ENCODE results near the gene MECR.
"Not testable (repeated sequence)": the region's sequence is repeated elsewhere in the genome, so short reads cannot be mapped to it uniquely, and the experiment has no call there.

MECR gene

GRCh38 chr1:29237129-29237821 lies 6.5 kb upstream of the MECR start:
- peaks cover 3% of the 10 kb centered on the region; the same call in 1 of the 2 replicates for H4K20me1 ChIP-seq (ENCODE audit: control insufficient read depth, insufficient read depth, low read depth, low read length)
- H3K27ac ChIP-seq (ENCODE audit: low read depth, low read length), result no peak overlapping the region
- peak overlapping the region; percentile 58; the same call in 1 of the 2 replicates for H3K4me3 ChIP-seq (ENCODE audit: low read length)
- H3K36me3 ChIP-seq (ENCODE audit: control insufficient read depth, low read length), result no peaks in the 10 kb centered on the region
- H3K79me2 ChIP-seq (ENCODE audit: control insufficient read depth, low read length), result no peaks in the 10 kb centered on the region
- no peaks in the 10 kb centered on the region for H3F3A ChIP-seq (ENCODE audit: control insufficient read depth, insufficient read depth)
- TF ChIP-seq EZH2phosphoT487 (IDR thresholded peaks at IDR 0.05; ENCODE audit: borderline replicate concordance, low read length), result no peak
- TF ChIP-seq, protein P1, sequence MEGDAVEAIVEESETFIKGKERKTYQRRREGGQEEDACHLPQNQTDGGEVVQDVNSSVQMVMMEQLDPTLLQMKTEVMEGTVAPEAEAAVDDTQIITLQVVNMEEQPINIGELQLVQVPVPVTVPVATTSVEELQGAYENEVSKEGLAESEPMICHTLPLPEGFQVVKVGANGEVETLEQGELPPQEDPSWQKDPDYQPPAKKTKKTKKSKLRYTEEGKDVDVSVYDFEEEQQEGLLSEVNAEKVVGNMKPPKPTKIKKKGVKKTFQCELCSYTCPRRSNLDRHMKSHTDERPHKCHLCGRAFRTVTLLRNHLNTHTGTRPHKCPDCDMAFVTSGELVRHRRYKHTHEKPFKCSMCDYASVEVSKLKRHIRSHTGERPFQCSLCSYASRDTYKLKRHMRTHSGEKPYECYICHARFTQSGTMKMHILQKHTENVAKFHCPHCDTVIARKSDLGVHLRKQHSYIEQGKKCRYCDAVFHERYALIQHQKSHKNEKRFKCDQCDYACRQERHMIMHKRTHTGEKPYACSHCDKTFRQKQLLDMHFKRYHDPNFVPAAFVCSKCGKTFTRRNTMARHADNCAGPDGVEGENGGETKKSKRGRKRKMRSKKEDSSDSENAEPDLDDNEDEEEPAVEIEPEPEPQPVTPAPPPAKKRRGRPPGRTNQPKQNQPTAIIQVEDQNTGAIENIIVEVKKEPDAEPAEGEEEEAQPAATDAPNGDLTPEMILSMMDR (IDR thresholded peaks at IDR 0.05; ENCODE audit: low read depth, low read length, poor library complexity, severe bottlenecking), result no peak
- peak overlapping the region; percentile 57 for H3K4me2 ChIP-seq (ENCODE audit: low read length)
- peaks cover 24% of the 10 kb centered on the region for H3K4me1 ChIP-seq (ENCODE audit: control insufficient read depth, low read length)
- H3K27me3 ChIP-seq (ENCODE audit: control insufficient read depth, low read length), result peaks cover 40% of the 10 kb centered on the region
- H3K9me3 ChIP-seq (ENCODE audit: control insufficient read depth, insufficient read depth, low read length), result no peaks in the 10 kb centered on the region
- H3K9me2 ChIP-seq (replicated peaks; ENCODE audit: control insufficient read depth, low read length), result no peaks in the 10 kb centered on the region

GRCh38 chr1:29236712-29237128 lies 6.0 kb upstream of the MECR start:
- Histone ChIP-seq H3K4me1 (ENCODE audit: control insufficient read depth, low read length) (peaks cover 24% of the 10 kb centered on the region), H3K4me3 (ENCODE audit: low read length) (peak overlapping the region; percentile 58), H3K9me3 (ENCODE audit: control insufficient read depth, insufficient read depth, low read length) (no peaks in the 10 kb centered on the region), H3K27ac (ENCODE audit: low read depth, low read length) (no peak overlapping the region), H3F3A (ENCODE audit: control insufficient read depth, insufficient read depth) (peaks cover 4% of the 10 kb centered on the region; the same call in 1 of the 2 replicates), H3K4me2 (ENCODE audit: low read length) (peak overlapping the region; percentile 57), H3K9me2 (replicated peaks; ENCODE audit: control insufficient read depth, low read length) (no peaks in the 10 kb centered on the region), H3K27me3 (ENCODE audit: control insufficient read depth, low read length) (peaks cover 40% of the 10 kb centered on the region), H4K20me1 (ENCODE audit: control insufficient read depth, insufficient read depth, low read depth, low read length) (peaks cover 3% of the 10 kb centered on the region; the same call in 1 of the 2 replicates), H3K79me2 (ENCODE audit: control insufficient read depth, low read length) (no peaks in the 10 kb centered on the region), H3K36me3 (ENCODE audit: control insufficient read depth, low read length) (no peaks in the 10 kb centered on the region)
- TF ChIP-seq EZH2phosphoT487 (IDR thresholded peaks at IDR 0.05; ENCODE audit: borderline replicate concordance, low read length), result peak; percentile 82; the same call in 1 of the 2 replicates
- TF ChIP-seq, protein P1 (IDR thresholded peaks at IDR 0.05; ENCODE audit: low read depth, low read length, poor library complexity, severe bottlenecking), result no peak

GRCh38 chr1:29235955-29236711 lies 5.4 kb upstream of the MECR start, which contains the start of gene PTPRU:
PTPRU (plus strand) TSS chr1:29236522; CDS start chr1:29236645, 123 bp downstream.
- Histone ChIP-seq H4K20me1 (ENCODE audit: control insufficient read depth, insufficient read depth, low read depth, low read length) (peaks cover 3% of the 10 kb centered on the region; the same call in 1 of the 2 replicates), H3K79me2 (ENCODE audit: control insufficient read depth, low read length) (no peaks in the 10 kb centered on the region), H3K4me3 (ENCODE audit: low read length) (peak within 1 kb of the TSS; percentile 63), H3K9me3 (ENCODE audit: control insufficient read depth, insufficient read depth, low read length) (no peaks in the 10 kb centered on the region), H3K36me3 (ENCODE audit: control insufficient read depth, low read length) (no peaks in the 10 kb centered on the region), H3F3A (ENCODE audit: control insufficient read depth, insufficient read depth) (peaks cover 4% of the 10 kb centered on the region; the same call in 1 of the 2 replicates), H3K4me1 (ENCODE audit: control insufficient read depth, low read length) (peaks cover 27% of the 10 kb centered on the region), H3K27me3 (ENCODE audit: control insufficient read depth, low read length) (peaks cover 40% of the 10 kb centered on the region), H3K9me2 (replicated peaks; ENCODE audit: control insufficient read depth, low read length) (no peaks in the 10 kb centered on the region), H3K27ac (ENCODE audit: low read depth, low read length) (no peak within 1 kb of the TSS), H3K4me2 (ENCODE audit: low read length) (peak within 1 kb of the TSS; percentile 83)
- TF ChIP-seq EZH2phosphoT487 (IDR thresholded peaks at IDR 0.05; ENCODE audit: borderline replicate concordance, low read length), result no peak
- TF ChIP-seq, protein P1 (IDR thresholded peaks at IDR 0.05; ENCODE audit: low read depth, low read length, poor library complexity, severe bottlenecking), result peak; percentile 67

DNA sequence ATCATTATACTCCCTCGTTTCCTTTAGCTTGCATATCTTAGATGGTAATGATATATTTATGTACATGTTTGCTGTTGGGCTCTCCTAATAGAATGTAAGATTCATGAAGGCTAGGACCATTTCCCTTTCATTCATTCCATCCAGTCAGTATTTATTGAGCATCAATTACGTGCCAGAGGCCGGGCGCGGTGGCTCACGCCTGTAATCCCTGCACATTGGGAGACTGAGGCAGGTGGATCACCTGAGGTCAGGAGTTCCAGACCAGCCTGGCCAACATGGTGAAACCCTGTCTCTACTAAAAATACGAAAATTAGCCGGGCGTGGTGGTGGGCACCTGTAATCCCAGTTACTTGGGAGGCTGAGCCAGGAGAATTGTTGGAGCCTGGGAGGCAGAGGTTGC lies 4.1 kb upstream of the MECR start:
- H3K27me3 ChIP-seq (ENCODE audit: control insufficient read depth, low read length), result peaks cover 38% of the 10 kb centered on the region
- not testable (repeated sequence) for H3K27ac ChIP-seq (ENCODE audit: low read depth, low read length)

More for the DNA sequence above, 4.1 kb upstream of the MECR start:
- H4K20me1 ChIP-seq (ENCODE audit: control insufficient read depth, insufficient read depth, low read depth, low read length); H3K4me2 ChIP-seq (ENCODE audit: low read length); H3K36me3 ChIP-seq (ENCODE audit: control insufficient read depth, low read length); H3F3A ChIP-seq (ENCODE audit: control insufficient read depth, insufficient read depth); H3K79me2 ChIP-seq (ENCODE audit: control insufficient read depth, low read length); H3K9me2 ChIP-seq (replicated peaks; ENCODE audit: control insufficient read depth, low read length); H3K9me3 ChIP-seq (ENCODE audit: control insufficient read depth, insufficient read depth, low read length); H3K4me3 ChIP-seq (ENCODE audit: low read length): not testable (repeated sequence)
- H3K4me1 ChIP-seq (ENCODE audit: control insufficient read depth, low read length), result peaks cover 31% of the 10 kb centered on the region
